ENCODE measurements around the gene PTPRG. TPM values are rescaled to one million over a fixed set of nuclear protein-coding genes. Genes with fewer than 3 reads are reported as not detected.

Gene PTPRG
- total and polyA plus RNA-seq, 2 donors (not counting 1 experiment from before 2014, with no cell fraction given) = 67.0 to 97.9 TPM

DNA sequence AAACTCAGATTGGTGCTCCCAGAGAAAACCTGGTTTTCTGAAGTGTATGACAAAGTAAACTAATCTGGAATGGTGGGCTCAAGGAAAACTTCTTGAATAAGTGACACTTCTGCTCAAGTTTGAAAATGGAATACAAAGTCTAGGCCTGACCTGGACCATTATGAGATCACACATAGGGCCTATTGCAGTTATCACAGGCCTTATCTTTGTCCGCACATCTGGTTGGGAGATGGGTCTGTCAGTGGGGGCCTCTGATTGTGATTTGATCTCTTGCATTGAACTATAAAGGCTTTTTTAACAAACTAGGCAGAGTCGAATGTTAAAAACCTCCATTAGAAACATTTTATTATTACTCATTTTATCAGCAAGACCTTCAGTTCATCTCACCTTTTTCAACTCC lies 405.6 kb downstream of the PTPRG start:
- Histone ChIP-seq H3K4me2 (ENCODE audit: extremely low read depth, insufficient read depth, low read length) (no peak overlapping the region), H3K27ac (ENCODE audit: insufficient read depth, low read length) (no peak overlapping the region), H3K9me3 (ENCODE audit: control insufficient read depth, insufficient read depth, low read depth, low read length) (no peaks in the 10 kb centered on the region), H2AFZ (ENCODE audit: low read length) (no peak overlapping the region), H3K4me1 (ENCODE audit: control insufficient read depth, extremely low read depth, insufficient read depth, low read length) (no peaks in the 10 kb centered on the region), H3K36me3 (ENCODE audit: control insufficient read depth, insufficient read depth, low read length) (no peaks in the 10 kb centered on the region), H3K27me3 (ENCODE audit: control insufficient read depth, insufficient read depth, low read length) (no peaks in the 10 kb centered on the region), H3K9ac (ENCODE audit: insufficient read depth, low read length) (no peak overlapping the region), H4K20me1 (ENCODE audit: control insufficient read depth, extremely low read depth, insufficient read depth, low read length) (no peaks in the 10 kb centered on the region), H3K79me2 (ENCODE audit: control insufficient read depth, insufficient read depth, low read length) (no peaks in the 10 kb centered on the region), H3K4me3 (replicated peaks in 1 of 4; ENCODE audit: control extremely low read depth in 1 of 4, insufficient read depth in 1 of 4, low read depth in 3 of 4, low read length in 4 of 4) (no peak overlapping the region)
- no peak for TF ChIP-seq EZH2 (IDR thresholded peaks at IDR 0.05; ENCODE audit: low read length, missing control alignments)
- TF ChIP-seq, protein P1, sequence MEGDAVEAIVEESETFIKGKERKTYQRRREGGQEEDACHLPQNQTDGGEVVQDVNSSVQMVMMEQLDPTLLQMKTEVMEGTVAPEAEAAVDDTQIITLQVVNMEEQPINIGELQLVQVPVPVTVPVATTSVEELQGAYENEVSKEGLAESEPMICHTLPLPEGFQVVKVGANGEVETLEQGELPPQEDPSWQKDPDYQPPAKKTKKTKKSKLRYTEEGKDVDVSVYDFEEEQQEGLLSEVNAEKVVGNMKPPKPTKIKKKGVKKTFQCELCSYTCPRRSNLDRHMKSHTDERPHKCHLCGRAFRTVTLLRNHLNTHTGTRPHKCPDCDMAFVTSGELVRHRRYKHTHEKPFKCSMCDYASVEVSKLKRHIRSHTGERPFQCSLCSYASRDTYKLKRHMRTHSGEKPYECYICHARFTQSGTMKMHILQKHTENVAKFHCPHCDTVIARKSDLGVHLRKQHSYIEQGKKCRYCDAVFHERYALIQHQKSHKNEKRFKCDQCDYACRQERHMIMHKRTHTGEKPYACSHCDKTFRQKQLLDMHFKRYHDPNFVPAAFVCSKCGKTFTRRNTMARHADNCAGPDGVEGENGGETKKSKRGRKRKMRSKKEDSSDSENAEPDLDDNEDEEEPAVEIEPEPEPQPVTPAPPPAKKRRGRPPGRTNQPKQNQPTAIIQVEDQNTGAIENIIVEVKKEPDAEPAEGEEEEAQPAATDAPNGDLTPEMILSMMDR (conservative IDR thresholded peaks at IDR 0.05 in 1 of 2, IDR thresholded peaks at IDR 0.05 in 1 of 2; ENCODE audit: low read depth in 1 of 2, low read length in 2 of 2) = no peak
- DNase-seq (ENCODE audit: low read depth in 2 of 2) = no peak

- no peaks in the 10 kb centered on the region for H3K4me1 ChIP-seq (ENCODE audit: control insufficient read depth, extremely low read depth, insufficient read depth, low read length)
- TF ChIP-seq, protein P1 (conservative IDR thresholded peaks at IDR 0.05 in 1 of 2, IDR thresholded peaks at IDR 0.05 in 1 of 2; ENCODE audit: low read depth in 1 of 2, low read length in 2 of 2) = no peak
- no peak for TF ChIP-seq EZH2 (IDR thresholded peaks at IDR 0.05; ENCODE audit: low read length, missing control alignments)
- H3K4me2 ChIP-seq (ENCODE audit: extremely low read depth, insufficient read depth, low read length) = no peak overlapping the region
- H3K36me3 ChIP-seq (ENCODE audit: control insufficient read depth, insufficient read depth, low read length) = no peaks in the 10 kb centered on the region
- no peaks in the 10 kb centered on the region for H3K9me3 ChIP-seq (ENCODE audit: control insufficient read depth, insufficient read depth, low read depth, low read length)
- H3K27me3 ChIP-seq (ENCODE audit: control insufficient read depth, insufficient read depth, low read length) = no peaks in the 10 kb centered on the region
- no peak for DNase-seq (ENCODE audit: low read depth in 2 of 2)
- no peak overlapping the region for H2AFZ ChIP-seq (ENCODE audit: low read length)
- no peaks in the 10 kb centered on the region for H4K20me1 ChIP-seq (ENCODE audit: control insufficient read depth, extremely low read depth, insufficient read depth, low read length)
- no peak overlapping the region for H3K27ac ChIP-seq (ENCODE audit: insufficient read depth, low read length)
- no peaks in the 10 kb centered on the region for H3K79me2 ChIP-seq (ENCODE audit: control insufficient read depth, insufficient read depth, low read length)
- H3K4me3 ChIP-seq (replicated peaks in 1 of 4; ENCODE audit: control extremely low read depth in 1 of 4, insufficient read depth in 1 of 4, low read depth in 3 of 4, low read length in 4 of 4) = no peak overlapping the region
- H3K9ac ChIP-seq (ENCODE audit: insufficient read depth, low read length) = no peak overlapping the region
These were observed 406.6 kb downstream of the PTPRG start for GRCh38 chr3:61967937-61968336.

DNA sequence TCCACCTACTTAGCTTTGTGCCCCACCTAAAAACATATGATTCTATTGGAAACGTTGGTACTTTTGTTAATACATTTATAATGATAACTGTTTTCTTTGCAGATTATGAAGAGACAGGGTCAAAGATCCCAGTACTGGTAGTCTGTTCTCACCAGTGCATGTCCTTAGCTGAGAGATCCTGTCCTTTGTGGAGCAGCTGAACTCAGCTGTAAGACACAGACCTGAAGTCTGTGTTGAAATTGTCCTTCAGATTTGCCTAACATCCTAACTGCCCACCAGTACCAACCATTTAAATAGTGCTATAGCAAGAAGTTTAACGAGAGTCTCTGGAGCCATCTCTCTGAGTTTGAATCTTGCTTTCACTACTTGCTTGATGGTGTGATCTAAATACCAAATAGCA lies 413.3 kb downstream of the PTPRG start:
- H2AFZ ChIP-seq (ENCODE audit: low read length) = no peak overlapping the region
- H3K27ac ChIP-seq (ENCODE audit: insufficient read depth, low read length) = no peak overlapping the region
- H3K4me1 ChIP-seq (ENCODE audit: control insufficient read depth, extremely low read depth, insufficient read depth, low read length) = no peaks in the 10 kb centered on the region
- DNase-seq (ENCODE audit: low read depth in 2 of 2) = no peak
- no peak overlapping the region for H3K9ac ChIP-seq (ENCODE audit: insufficient read depth, low read length)
- H3K4me3 ChIP-seq (replicated peaks in 1 of 4; ENCODE audit: control extremely low read depth in 1 of 4, insufficient read depth in 1 of 4, low read depth in 3 of 4, low read length in 4 of 4) = no peak overlapping the region
- H3K27me3 ChIP-seq (ENCODE audit: control insufficient read depth, insufficient read depth, low read length) = no peaks in the 10 kb centered on the region
- H4K20me1 ChIP-seq (ENCODE audit: control insufficient read depth, extremely low read depth, insufficient read depth, low read length) = no peaks in the 10 kb centered on the region
- no peaks in the 10 kb centered on the region for H3K79me2 ChIP-seq (ENCODE audit: control insufficient read depth, insufficient read depth, low read length)
- no peaks in the 10 kb centered on the region for H3K9me3 ChIP-seq (ENCODE audit: control insufficient read depth, insufficient read depth, low read depth, low read length)
- H3K36me3 ChIP-seq (ENCODE audit: control insufficient read depth, insufficient read depth, low read length) = no peaks in the 10 kb centered on the region
- no peak overlapping the region for H3K4me2 ChIP-seq (ENCODE audit: extremely low read depth, insufficient read depth, low read length)
- no peak for TF ChIP-seq EZH2 (IDR thresholded peaks at IDR 0.05; ENCODE audit: low read length, missing control alignments)
- TF ChIP-seq, protein P1 (conservative IDR thresholded peaks at IDR 0.05 in 1 of 2, IDR thresholded peaks at IDR 0.05 in 1 of 2; ENCODE audit: low read depth in 1 of 2, low read length in 2 of 2) = no peak
